ENCODE results near the gene SFSWAP.

DNA sequence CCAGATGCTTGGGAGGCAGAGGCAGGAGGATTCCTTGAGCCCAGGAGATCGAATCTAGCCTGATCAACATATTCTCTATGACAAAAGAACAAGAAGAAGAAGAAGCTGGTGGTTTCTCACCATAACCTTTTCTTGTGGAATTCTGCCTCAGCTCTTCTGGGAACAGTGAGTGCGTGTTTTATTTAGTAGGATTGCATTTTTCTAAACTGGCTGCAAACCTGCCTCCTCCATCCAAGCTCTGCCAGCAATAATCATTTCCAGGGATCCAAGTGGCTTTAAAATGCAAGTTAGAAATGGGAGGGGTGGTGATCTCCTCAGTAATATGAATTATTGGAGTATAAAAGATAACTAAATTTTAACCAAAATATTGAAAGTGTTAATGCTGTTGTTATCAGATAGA, 71.2 kb downstream of the SFSWAP start:
- no peak for TF ChIP-seq POLR2A (IDR thresholded peaks at IDR 0.05)
- TF ChIP-seq CTCF (IDR thresholded peaks at IDR 0.05), result no peak
- TF ChIP-seq POLR2AphosphoS5 (IDR thresholded peaks at IDR 0.05; ENCODE audit: insufficient read depth in 1 of 2, low read depth in 1 of 2), result no peak
